NT2/D1 (cell line): ENCODE results near the gene FOXP1.
"Not testable (repeated sequence)": the region's sequence is repeated elsewhere in the genome, so short reads cannot be mapped to it uniquely, and the experiment has no call there.

Experiments
- DNase-seq: peaks from one replicate; pipeline ENCODE4 v3.0.0-alpha.2; 2011; ENCODE audit warnings: low read depth, low spot score
- H3K27me3 ChIP-seq: 2 replicates; pipeline ENCODE4 v1.6.0; 2011; ENCODE audit warnings: mild to moderate bottlenecking; ENCODE audit not compliant: insufficient read length, insufficient read depth
- H3K36me3 ChIP-seq: 2 replicates; pipeline ENCODE4 v1.6.1; 2011; ENCODE audit warnings: mild to moderate bottlenecking, low read length, mixed read lengths; ENCODE audit not compliant: insufficient read depth, insufficient read length
- H3K4me1 ChIP-seq: 2 replicates; pipeline ENCODE4 v1.5.1; 2011; ENCODE audit not compliant: insufficient read depth, insufficient read length
- H3K4me3 ChIP-seq: 2 replicates; pipeline ENCODE4 v1.5.1; 2011; ENCODE audit warnings: low read depth; ENCODE audit not compliant: insufficient read length
- H3K9ac ChIP-seq: 2 replicates; pipeline ENCODE4 v1.6.0; 2011; ENCODE audit warnings: low read depth; ENCODE audit not compliant: insufficient read length
- H3K9me3 ChIP-seq: 2 replicates; pipeline ENCODE4 v1.5.1; 2011; ENCODE audit warnings: mild to moderate bottlenecking, low read length; ENCODE audit not compliant: insufficient read depth
- SUZ12 ChIP-seq: IDR thresholded peaks from 2 replicates; pipeline ENCODE4 v1.6.1; 2011; ENCODE audit not compliant: insufficient read length, insufficient read depth; ENCODE audit errors: extremely low read depth
- YY1 ChIP-seq: IDR thresholded peaks from 2 replicates; pipeline ENCODE4 v1.6.1; 2011; ENCODE audit not compliant: insufficient read length, insufficient read depth
- ZNF274 ChIP-seq: IDR thresholded peaks from 2 replicates; pipeline ENCODE4 v1.6.1; 2011; ENCODE audit warnings: mild to moderate bottlenecking, low read depth, low read length

The FOXP1 gene

DNA sequence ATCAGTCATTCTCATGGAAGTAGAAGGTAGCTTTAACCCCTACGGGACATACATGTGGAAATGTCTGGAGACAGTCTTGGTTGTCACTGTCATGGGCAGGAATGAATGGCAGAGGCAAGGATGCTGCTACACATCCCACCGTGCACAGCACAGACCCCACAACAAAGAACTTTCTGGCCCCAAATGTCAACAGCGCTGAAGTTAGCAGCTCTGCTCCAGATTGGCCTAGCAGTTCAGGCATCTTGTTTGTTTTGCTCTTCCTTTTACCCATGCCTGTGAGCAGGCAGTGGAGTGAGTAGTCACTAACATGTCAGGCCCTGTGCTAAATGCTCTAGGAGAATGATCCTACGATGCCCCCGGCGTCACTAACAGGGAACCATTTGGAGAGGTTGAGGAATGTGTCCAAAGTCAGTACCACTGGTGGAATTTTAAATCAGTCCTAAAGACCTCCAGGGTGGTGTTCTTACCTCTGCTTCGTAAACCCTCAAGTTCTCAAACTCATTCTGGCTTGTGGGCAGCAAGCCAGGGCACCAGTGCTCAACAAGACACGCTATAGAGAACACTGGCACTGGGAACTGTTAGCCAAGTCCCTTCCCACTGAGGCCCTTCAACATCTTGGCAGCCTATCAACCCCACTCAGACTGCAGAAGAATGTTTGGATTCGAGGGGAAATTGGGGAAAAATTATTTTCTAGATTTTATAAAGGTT, 142.2 kb downstream of the FOXP1 start:
- Histone ChIP-seq H3K4me1 (no peaks in the 10 kb centered on the region), H3K36me3 (no peaks in the 10 kb centered on the region), H3K4me3 (no peak overlapping the region), H3K9ac (no peak overlapping the region), H3K27me3 (no peaks in the 10 kb centered on the region), H3K9me3 (no peaks in the 10 kb centered on the region)
- TF ChIP-seq ZNF274 (no peak), SUZ12 (no peak)
- DNase-seq: no peak

- no peaks in the 10 kb centered on the region for H3K4me1 ChIP-seq
- no peaks in the 10 kb centered on the region for H3K36me3 ChIP-seq
- no peaks in the 10 kb centered on the region for H3K27me3 ChIP-seq
- H3K9me3 ChIP-seq: no peaks in the 10 kb centered on the region
- H3K4me3 ChIP-seq: no peak overlapping the region
- no peak for DNase-seq
- no peak for TF ChIP-seq YY1
- no peak for TF ChIP-seq SUZ12
- TF ChIP-seq ZNF274: no peak
- H3K9ac ChIP-seq: no peak overlapping the region
These were observed 144.6 kb downstream of the FOXP1 start for GRCh38 chr3:71438904-71439303.

DNA sequence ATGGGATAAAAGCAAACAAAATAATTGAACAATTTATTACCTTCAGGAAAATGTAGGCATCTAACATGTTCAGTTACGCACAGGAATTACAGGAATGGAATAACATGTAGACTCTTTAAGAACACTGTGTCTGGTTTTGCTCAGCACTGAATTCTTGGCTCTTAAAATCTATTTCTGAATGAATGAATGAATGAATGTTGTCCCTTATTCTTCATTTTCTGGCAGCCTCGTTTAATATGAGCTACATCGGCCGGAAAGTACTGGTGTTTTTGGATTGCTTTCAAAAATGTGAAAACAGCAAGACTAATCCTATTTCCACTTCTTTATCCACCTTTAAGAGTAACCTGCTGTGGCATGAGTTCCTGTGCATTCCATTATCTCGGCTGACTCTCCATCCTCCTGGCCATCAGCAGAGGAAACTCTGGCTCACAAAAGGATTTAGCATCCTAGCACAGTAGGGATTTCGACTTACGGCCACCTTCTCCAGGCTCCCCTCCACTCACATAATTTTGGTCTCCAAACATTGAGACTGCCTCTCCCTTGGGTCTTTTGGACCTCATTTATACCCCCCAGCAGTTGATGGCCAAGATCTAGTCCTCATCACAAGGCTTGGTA, 145.3 kb downstream of the FOXP1 start:
- TF ChIP-seq YY1: no peak
- TF ChIP-seq ZNF274: no peak
- TF ChIP-seq SUZ12: no peak
- Histone ChIP-seq H3K9ac (no peak overlapping the region), H3K9me3 (no peaks in the 10 kb centered on the region), H3K27me3 (no peaks in the 10 kb centered on the region), H3K36me3 (no peaks in the 10 kb centered on the region), H3K4me3 (no peak overlapping the region), H3K4me1 (no peaks in the 10 kb centered on the region)
- DNase-seq: peak; percentile 6

GRCh38 chr3:71436337-71436736, 147.2 kb downstream of the FOXP1 start:
- TF ChIP-seq SUZ12 (no peak), ZNF274 (no peak), YY1 (no peak)
- no peaks in the 10 kb centered on the region for H3K9me3 ChIP-seq
- H3K36me3 ChIP-seq: no peaks in the 10 kb centered on the region
- H3K4me1 ChIP-seq: peaks cover 2% of the 10 kb centered on the region
- no peak for DNase-seq
- no peaks in the 10 kb centered on the region for H3K27me3 ChIP-seq
- no peak overlapping the region for H3K9ac ChIP-seq
- H3K4me3 ChIP-seq: no peak overlapping the region

- not testable (repeated sequence) for H3K4me1 ChIP-seq, H3K36me3 ChIP-seq, H3K4me3 ChIP-seq, DNase-seq, H3K9me3 ChIP-seq, H3K9ac ChIP-seq, H3K27me3 ChIP-seq
These were observed 147.7 kb downstream of the FOXP1 start for GRCh38 chr3:71435836-71436235.

GRCh38 chr3:71433631-71434030, 149.9 kb downstream of the FOXP1 start:
- H3K36me3 ChIP-seq: no peaks in the 10 kb centered on the region
- no peak overlapping the region for H3K4me3 ChIP-seq
- H3K27me3 ChIP-seq: no peaks in the 10 kb centered on the region
- no peak for DNase-seq
- no peaks in the 10 kb centered on the region for H3K9me3 ChIP-seq
- TF ChIP-seq SUZ12 (no peak), YY1 (no peak), ZNF274 (no peak)
- peaks cover 6% of the 10 kb centered on the region for H3K4me1 ChIP-seq
- H3K9ac ChIP-seq: no peak overlapping the region

DNA sequence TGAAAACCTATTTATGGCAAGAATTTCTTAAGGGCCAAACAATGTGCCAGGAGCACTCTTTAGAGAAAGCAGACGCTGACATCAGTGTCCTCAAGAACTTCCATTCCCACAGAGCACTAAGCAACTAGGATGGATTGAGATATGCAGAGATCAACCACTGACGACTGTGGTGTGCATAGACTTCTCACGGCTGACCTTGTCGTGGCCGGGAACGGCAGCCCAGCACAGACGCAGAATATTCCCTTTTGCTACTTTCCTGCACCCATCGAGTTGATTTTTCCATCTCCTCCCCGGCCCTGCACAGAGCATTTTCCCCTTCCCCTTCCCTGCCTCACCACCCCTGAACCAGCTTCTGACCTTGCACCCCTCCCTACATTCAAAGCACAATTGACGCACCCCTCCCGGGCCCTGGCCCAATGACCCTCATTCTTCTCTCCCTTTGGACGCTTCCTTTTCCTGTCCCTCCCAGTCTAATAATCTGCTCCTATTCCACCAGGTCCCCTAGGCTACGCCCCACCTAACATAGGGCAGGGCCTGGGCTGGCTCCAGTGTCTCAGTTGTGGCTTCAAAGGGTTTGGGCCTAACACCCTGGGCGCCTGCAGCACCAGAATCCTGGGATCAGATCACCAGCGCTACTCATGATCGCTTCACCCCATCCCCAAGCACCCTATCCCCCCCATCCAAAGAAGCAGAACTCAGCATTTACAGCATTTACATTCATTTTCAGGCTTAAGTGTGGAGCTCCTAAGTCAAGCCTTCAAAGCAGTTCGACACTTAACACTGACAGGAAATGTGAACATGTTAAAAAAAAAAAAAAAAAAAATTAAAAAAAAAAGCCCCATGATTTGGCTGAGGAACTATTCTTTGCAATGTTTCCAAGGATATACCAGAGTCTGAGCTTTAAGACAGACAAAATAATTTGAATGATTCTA, 151.2 kb downstream of the FOXP1 start:
- H3K27me3 ChIP-seq: no peaks in the 10 kb centered on the region
- peaks cover 6% of the 10 kb centered on the region for H3K4me1 ChIP-seq
- no peak for TF ChIP-seq SUZ12
- no peak for TF ChIP-seq ZNF274
- no peak for TF ChIP-seq YY1

More for the DNA sequence above, 151.2 kb downstream of the FOXP1 start:
- Histone ChIP-seq H3K9me3 (no peaks in the 10 kb centered on the region), H3K36me3 (no peaks in the 10 kb centered on the region), H3K4me3 (no peak overlapping the region), H3K9ac (no peak overlapping the region)
- no peak for DNase-seq
